PC-9 (cell line): ENCODE measurements around the gene ERCC4. TPM values are rescaled to one million over a fixed set of nuclear protein-coding genes. Genes with fewer than 3 reads are reported as not detected.

Experiments
- BruUV-seq: library from RNA; stranded (reverse); fragments of 400-500 nt; replicated peaks from 2 replicates; lab custom pipeline; 2021; lab: Mats Ljungman, UMichigan
- CTCF ChIA-PET: fragments of 300-600 bp; sonication (Branson Sonifier 250); formaldehyde crosslinking; loops from one replicate; lab custom pipeline; 2022; ENCODE audit warnings: antibody characterized with exemption; lab: Charles Lee
- POLR2A ChIA-PET: fragments of 300-600 bp; sonication (Branson Sonifier 250); formaldehyde crosslinking; loops from one replicate; lab custom pipeline; 2022; ENCODE audit warnings: antibody characterized with exemption; ENCODE audit not compliant: unreplicated experiment; lab: Charles Lee
- DNase-seq, 2 experiments: peaks; one replicate each; pipeline versions ENCODE4 v3.0.0 to v3.0.0-alpha.2; 2015 to 2022; ENCODE audit warnings: mixed read lengths in 1 of 2
- H2AFZ ChIP-seq: fragments of 200-600 bp; sonication (generic); 2 replicates; pipeline ENCODE4 v1.8.1; 2017; ENCODE audit warnings: antibody characterized with exemption
- H3F3A ChIP-seq: fragments of 200-600 bp; sonication (generic); 2 replicates; pipeline ENCODE4 v1.8.1; 2017; ENCODE audit warnings: antibody characterized with exemption, mild to moderate bottlenecking, low read depth; ENCODE audit not compliant: insufficient read depth
- H3K27ac ChIP-seq: fragments of 200-600 bp; sonication (generic); 2 replicates; pipeline ENCODE4 v1.6.1; 2016; ENCODE audit warnings: mixed run types
- H3K27me3 ChIP-seq: fragments of 200-600 bp; sonication (generic); 2 replicates; pipeline ENCODE4 v1.6.1; 2016; ENCODE audit warnings: low read depth, mixed run types; ENCODE audit not compliant: insufficient read depth
- H3K36me3 ChIP-seq: fragments of 200-600 bp; sonication (generic); 2 replicates; pipeline ENCODE4 v1.6.1; 2016; ENCODE audit warnings: low read depth, mixed run types
- H3K4me1 ChIP-seq: fragments of 200-600 bp; sonication (generic); replicated peaks from 2 replicates; pipeline ENCODE4 v1.6.1; 2016; ENCODE audit warnings: mixed run types; ENCODE audit not compliant: insufficient read depth
- H3K4me2 ChIP-seq: fragments of 200-600 bp; sonication (generic); 2 replicates; pipeline ENCODE4 v1.6.1; 2017; ENCODE audit warnings: mixed run types
- H3K4me3 ChIP-seq: fragments of 200-600 bp; sonication (generic); 2 replicates; pipeline ENCODE4 v1.6.1; 2016; ENCODE audit warnings: mixed run types
- H3K79me2 ChIP-seq: fragments of 200-600 bp; sonication (generic); 2 replicates; pipeline ENCODE4 v1.6.1; 2017; ENCODE audit warnings: low read depth, mixed run types
- H3K9me2 ChIP-seq: fragments of 200-600 bp; sonication (generic); 2 replicates; pipeline ENCODE4 v1.8.1; 2017; ENCODE audit warnings: mild to moderate bottlenecking; ENCODE audit not compliant: insufficient read depth
- H3K9me3 ChIP-seq: fragments of 200-600 bp; sonication (generic); 2 replicates; pipeline ENCODE4 v1.8.1; 2016; ENCODE audit warnings: low read depth; ENCODE audit not compliant: insufficient read depth
- H4K20me1 ChIP-seq: fragments of 200-600 bp; sonication (generic); 2 replicates; pipeline ENCODE4 v1.8.1; 2017; ENCODE audit not compliant: insufficient read depth
- CTCF ChIP-seq: fragments of 200-600 bp; sonication (generic); conservative IDR thresholded peaks from 2 replicates; pipeline ENCODE4 v1.6.1; 2017; ENCODE audit warnings: mixed run types, antibody characterized with exemption, mild to moderate bottlenecking, moderate library complexity
- EZH2 ChIP-seq: fragments of 200-600 bp; sonication (generic); IDR thresholded peaks from 2 replicates; pipeline ENCODE4 v1.8.0; 2017; ENCODE audit warnings: antibody characterized with exemption, low read depth
- intact Hi-C: fragments of 100-400 bp; cut with micrococcal nuclease; formaldehyde crosslinking; loops from one replicate; pipeline ENCODE4 v1.10.0; 2022; ENCODE audit not compliant: unreplicated experiment
- total RNA-seq: library from RNA; stranded (reverse); gene quantifications from 2 replicates; pipeline ENCODE4 v1.2.3, GENCODE V29; 2021

Gene ERCC4
- total RNA-seq, 1 experiment from 2014 or later = 17.4 TPM

- Histone ChIP-seq H2AFZ (no peak overlapping the region), H3K27me3 (no peaks in the 10 kb centered on the region), H3K4me1 (0 out of 2 replicates have a peak, but pooled peaks cover 6% of the 10 kb centered on the region), H4K20me1 (no peaks in the 10 kb centered on the region), H3K9me2 (no peaks in the 10 kb centered on the region), H3K9me3 (no peaks in the 10 kb centered on the region), H3K36me3 (peaks cover 20% of the 10 kb centered on the region), H3K4me3 (no peak overlapping the region), H3K4me2 (no peak overlapping the region), H3K79me2 (no peaks in the 10 kb centered on the region), H3F3A (peaks cover 7% of the 10 kb centered on the region; the same call in 1 of the 2 replicates), H3K27ac (no peak overlapping the region; the same call in 1 of the 2 replicates)
- TF ChIP-seq CTCF (no peak), EZH2 (no peak)
- DNase-seq = no peak
- BruUV-seq = no TSS peak
- ChIA-PET CTCF (interaction anchor here (0.6 kb wide), 2 partner anchors 18 to 296 kb away, joined by 3 to 5 read pairs; no protein-coding TSS in a partner anchor), POLR2A (no interaction called here)
- intact Hi-C loops = no loop called here
Observed at GRCh38 chr16:13926464-13926863, 6.5 kb downstream of the ERCC4 start.

- H3F3A ChIP-seq = peaks cover 7% of the 10 kb centered on the region; the same call in 1 of the 2 replicates
- H3K4me2 ChIP-seq = no peak overlapping the region
- ChIA-PET CTCF (interaction anchor here (0.6 kb wide), 2 partner anchors 18 to 295 kb away, joined by 3 to 5 read pairs; no protein-coding TSS in a partner anchor), POLR2A (no interaction called here)
- H3K79me2 ChIP-seq = no peaks in the 10 kb centered on the region
- TF ChIP-seq CTCF (no peak), EZH2 (no peak)
- H3K36me3 ChIP-seq = peaks cover 24% of the 10 kb centered on the region
- H2AFZ ChIP-seq = no peak overlapping the region
- DNase-seq = no peak
- intact Hi-C loops = no loop called here
- no peak overlapping the region for H3K27ac ChIP-seq
- no peaks in the 10 kb centered on the region for H3K9me3 ChIP-seq
- H3K9me2 ChIP-seq = no peaks in the 10 kb centered on the region
- 0 out of 2 replicates have a peak, but pooled peaks cover 6% of the 10 kb centered on the region for H3K4me1 ChIP-seq
- H4K20me1 ChIP-seq = no peaks in the 10 kb centered on the region
- no peaks in the 10 kb centered on the region for H3K27me3 ChIP-seq
- H3K4me3 ChIP-seq = no peak overlapping the region
- no TSS peak for BruUV-seq
Observed at GRCh38 chr16:13926891-13927290, 6.9 kb downstream of the ERCC4 start.

- 0 out of 2 replicates have a peak, but pooled peaks cover 6% of the 10 kb centered on the region for H3K4me1 ChIP-seq
- H3K4me3 ChIP-seq = no peak overlapping the region
- CTCF ChIA-PET = no interaction called here
- intact Hi-C loops = no loop called here
- H3K36me3 ChIP-seq = peaks cover 29% of the 10 kb centered on the region
- H2AFZ ChIP-seq = no peak overlapping the region
- POLR2A ChIA-PET = no interaction called here
- TF ChIP-seq CTCF (no peak), EZH2 (no peak)
- H3K27ac ChIP-seq = no peak overlapping the region
- H3K27me3 ChIP-seq = no peaks in the 10 kb centered on the region
- peaks cover 2% of the 10 kb centered on the region; the same call in 1 of the 2 replicates for H3F3A ChIP-seq
- no peak overlapping the region for H3K4me2 ChIP-seq
- no peaks in the 10 kb centered on the region for H3K9me3 ChIP-seq
- no peak for DNase-seq
- no peaks in the 10 kb centered on the region for H4K20me1 ChIP-seq
- no TSS peak for BruUV-seq
- H3K9me2 ChIP-seq = no peaks in the 10 kb centered on the region
- H3K79me2 ChIP-seq = no peaks in the 10 kb centered on the region
Observed at GRCh38 chr16:13928646-13929045, 8.7 kb downstream of the ERCC4 start.
